ENCODE data around the gene DDX1.

DNA sequence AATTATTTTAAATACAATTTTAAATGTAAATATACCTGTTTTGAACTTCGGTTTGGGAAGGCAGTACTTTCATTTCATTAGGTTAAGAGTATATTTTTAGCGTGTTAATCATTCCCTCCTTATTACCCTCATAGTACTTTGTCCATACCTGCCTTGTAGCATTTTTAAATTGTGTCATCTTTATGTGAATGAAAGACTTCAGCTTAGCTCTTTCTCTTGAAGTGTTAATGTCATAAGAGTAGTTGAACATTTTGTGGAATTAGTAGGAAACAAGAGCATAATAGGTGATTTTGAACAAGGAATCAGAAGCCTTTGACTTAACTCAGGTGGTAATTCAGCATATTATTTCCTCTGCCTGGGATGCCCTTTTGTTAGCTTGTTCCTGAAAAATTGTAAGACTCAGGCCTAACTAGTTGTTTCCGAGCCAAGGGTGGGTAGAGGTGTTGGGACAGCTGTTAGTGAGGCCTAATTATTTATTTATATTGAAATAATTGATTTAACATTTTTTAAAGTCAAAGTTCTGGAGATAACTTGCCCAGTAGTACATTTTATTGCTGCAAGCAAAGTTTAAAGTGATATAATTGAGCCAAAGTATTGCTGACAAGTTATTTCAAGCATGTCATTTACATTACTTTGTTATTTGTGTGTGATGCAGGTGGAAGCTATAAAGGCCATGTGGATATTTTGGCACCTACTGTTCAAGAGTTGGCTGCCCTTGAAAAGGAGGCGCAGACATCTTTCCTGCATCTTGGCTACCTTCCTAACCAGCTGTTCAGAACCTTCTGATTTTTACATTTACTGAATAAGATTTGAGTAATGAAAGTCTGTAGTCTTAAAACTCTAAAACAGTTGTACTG lies 38.7 kb downstream of the DDX1 start:
- TF ChIP-seq SPI1 (IDR thresholded peaks at IDR 0.05; ENCODE audit: low read depth, low read length) (no peak), POLR2A (IDR thresholded peaks at IDR 0.05; ENCODE audit: low read depth, low read length) (no peak), POLR2AphosphoS5 (IDR thresholded peaks at IDR 0.05; ENCODE audit: low read depth, low read length) (no peak), TAF1 (IDR thresholded peaks at IDR 0.05; ENCODE audit: low read depth, low read length) (no peak), PAX5 (IDR thresholded peaks at IDR 0.05; ENCODE audit: insufficient read depth, low read length, severe bottlenecking) (no peak)
